Progenitor cell of endocrine pancreas (in vitro differentiated cells): ENCODE measurements around the gene CAPZA2. TPM values are rescaled to one million over a fixed set of nuclear protein-coding genes. Genes with fewer than 3 reads are reported as not detected.

Experiments used
- DNase-seq: peaks from one replicate; pipeline ENCODE4 v3.0.0; 2021; ENCODE audit warnings: low spot score; ENCODE audit not compliant: unreplicated experiment
- H3K27ac Mint-ChIP-seq: 2 replicates; pipeline ENCODE4 v1.8.0; 2021; ENCODE audit warnings: mild to moderate bottlenecking, moderate library complexity, mixed read lengths
- H3K27me3 Mint-ChIP-seq: 2 replicates; pipeline ENCODE4 v1.8.0; 2021; ENCODE audit warnings: mixed read lengths
- H3K36me3 Mint-ChIP-seq: 2 replicates; pipeline ENCODE4 v1.8.0; 2022; ENCODE audit warnings: mixed read lengths; ENCODE audit not compliant: insufficient read depth
- H3K4me1 Mint-ChIP-seq: 2 replicates; pipeline ENCODE4 v1.8.0; 2021; ENCODE audit warnings: low read depth, mixed read lengths
- H3K4me3 Mint-ChIP-seq: 2 replicates; pipeline ENCODE4 v1.8.0; 2021; ENCODE audit warnings: low read depth, mild to moderate bottlenecking, moderate library complexity, mixed read lengths
- H3K9me3 Mint-ChIP-seq: 2 replicates; pipeline ENCODE4 v1.8.0; 2021; ENCODE audit warnings: low read depth, mixed read lengths
- total RNA-seq: library from RNA; stranded (reverse); gene quantifications from 2 replicates; pipeline ENCODE4 v1.2.1, GENCODE V29; 2021
- TF ChIP-seq, protein P1 (sequence below): fragments of 200-600 bp; sonication (generic); IDR thresholded peaks from one replicate; pipeline ENCODE4 v1.5.0; 2021; ENCODE audit warnings: antibody characterized with exemption, mild to moderate bottlenecking; ENCODE audit not compliant: unreplicated experiment

The CAPZA2 gene
- total RNA-seq, 1 donor from 2014 or later, result 151 TPM

DNA sequence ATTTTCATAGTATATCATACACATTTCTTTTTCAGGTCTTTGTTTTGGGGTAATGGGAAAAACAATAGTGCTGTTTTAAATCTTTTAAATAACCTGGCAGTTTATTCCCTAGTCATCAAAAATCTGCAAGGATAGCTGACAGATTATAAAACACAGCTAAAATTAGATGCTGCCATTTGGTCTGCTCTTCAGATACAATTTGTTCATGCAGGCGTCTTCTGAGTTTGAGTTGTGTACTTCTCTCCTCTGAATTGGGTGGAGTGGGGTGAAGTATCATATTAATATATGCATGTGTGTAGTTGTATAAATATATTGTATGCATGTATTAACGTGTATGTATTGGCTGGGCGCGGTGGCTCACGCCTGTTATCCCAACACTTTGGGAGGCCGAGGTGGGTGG lies 48.0 kb downstream of the CAPZA2 start:
- Mint-ChIP-seq H3K4me3 (no peak overlapping the region), H3K36me3 (peaks cover 44% of the 10 kb centered on the region), H3K9me3 (peaks cover 7% of the 10 kb centered on the region), H3K27me3 (no peaks in the 10 kb centered on the region), H3K27ac (no peak overlapping the region), H3K4me1 (peaks cover 14% of the 10 kb centered on the region)
- TF ChIP-seq, protein P1, sequence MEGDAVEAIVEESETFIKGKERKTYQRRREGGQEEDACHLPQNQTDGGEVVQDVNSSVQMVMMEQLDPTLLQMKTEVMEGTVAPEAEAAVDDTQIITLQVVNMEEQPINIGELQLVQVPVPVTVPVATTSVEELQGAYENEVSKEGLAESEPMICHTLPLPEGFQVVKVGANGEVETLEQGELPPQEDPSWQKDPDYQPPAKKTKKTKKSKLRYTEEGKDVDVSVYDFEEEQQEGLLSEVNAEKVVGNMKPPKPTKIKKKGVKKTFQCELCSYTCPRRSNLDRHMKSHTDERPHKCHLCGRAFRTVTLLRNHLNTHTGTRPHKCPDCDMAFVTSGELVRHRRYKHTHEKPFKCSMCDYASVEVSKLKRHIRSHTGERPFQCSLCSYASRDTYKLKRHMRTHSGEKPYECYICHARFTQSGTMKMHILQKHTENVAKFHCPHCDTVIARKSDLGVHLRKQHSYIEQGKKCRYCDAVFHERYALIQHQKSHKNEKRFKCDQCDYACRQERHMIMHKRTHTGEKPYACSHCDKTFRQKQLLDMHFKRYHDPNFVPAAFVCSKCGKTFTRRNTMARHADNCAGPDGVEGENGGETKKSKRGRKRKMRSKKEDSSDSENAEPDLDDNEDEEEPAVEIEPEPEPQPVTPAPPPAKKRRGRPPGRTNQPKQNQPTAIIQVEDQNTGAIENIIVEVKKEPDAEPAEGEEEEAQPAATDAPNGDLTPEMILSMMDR, result no peak
- DNase-seq, result no peak

DNA sequence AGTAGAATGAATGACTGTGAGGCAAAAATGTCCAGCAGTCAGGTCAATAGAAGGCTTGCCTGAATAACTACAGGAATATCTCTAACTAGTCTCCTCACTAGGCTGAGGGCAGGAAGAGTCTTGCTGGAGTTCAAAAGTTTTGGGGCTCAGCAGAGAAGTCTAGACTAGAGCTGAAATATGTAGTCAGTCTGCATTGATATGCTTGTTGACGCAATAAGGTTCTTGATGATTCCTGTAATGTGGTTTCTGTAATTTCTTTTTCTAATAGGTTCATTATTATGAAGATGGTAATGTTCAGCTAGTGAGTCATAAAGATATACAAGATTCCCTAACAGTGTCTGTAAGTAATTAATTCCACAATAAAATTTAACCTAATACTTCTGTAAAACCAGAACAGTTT lies 49.4 kb downstream of the CAPZA2 start:
- Mint-ChIP-seq H3K9me3 (peaks cover 7% of the 10 kb centered on the region), H3K36me3 (peaks cover 47% of the 10 kb centered on the region), H3K27ac (no peak overlapping the region), H3K4me1 (peaks cover 6% of the 10 kb centered on the region), H3K27me3 (no peaks in the 10 kb centered on the region), H3K4me3 (no peak overlapping the region)
- TF ChIP-seq, protein P1, result no peak
- DNase-seq, result no peak

DNA sequence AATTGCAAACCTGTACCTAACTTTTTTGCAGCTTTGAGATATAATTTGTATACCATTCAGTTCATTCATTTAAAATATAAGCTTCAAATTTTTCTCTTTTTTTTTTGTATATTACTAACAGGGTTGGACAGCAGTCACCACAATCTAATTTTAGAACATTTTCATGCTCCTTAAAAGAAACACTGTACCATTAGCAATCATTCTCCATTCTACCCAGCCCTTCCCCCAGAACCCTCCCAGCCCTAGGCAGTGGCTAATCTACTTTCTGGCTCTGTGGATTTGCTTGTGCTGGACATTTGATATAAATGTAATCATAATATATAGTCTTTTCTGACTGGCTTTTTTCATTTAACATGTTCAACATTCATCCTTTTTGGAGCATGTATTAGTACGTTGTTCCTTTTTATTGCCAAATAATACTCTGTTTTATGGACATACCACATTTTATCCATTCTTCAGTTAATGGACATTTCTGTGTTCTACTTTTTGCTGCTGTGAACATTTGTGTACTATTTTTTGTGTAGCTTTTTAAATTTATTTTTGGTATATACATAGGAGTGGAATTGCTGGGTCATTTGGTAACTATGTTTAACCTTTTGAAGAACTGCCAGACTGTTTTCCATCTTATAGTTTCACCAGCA lies 50.0 kb downstream of the CAPZA2 start:
- H3K4me3 Mint-ChIP-seq, result no peak overlapping the region
- H3K36me3 Mint-ChIP-seq, result peaks cover 47% of the 10 kb centered on the region
- H3K27ac Mint-ChIP-seq, result no peak overlapping the region
- peaks cover 3% of the 10 kb centered on the region for H3K4me1 Mint-ChIP-seq
- no peak for DNase-seq
- H3K9me3 Mint-ChIP-seq, result peaks cover 7% of the 10 kb centered on the region
- TF ChIP-seq, protein P1, result no peak
- no peaks in the 10 kb centered on the region for H3K27me3 Mint-ChIP-seq

DNA sequence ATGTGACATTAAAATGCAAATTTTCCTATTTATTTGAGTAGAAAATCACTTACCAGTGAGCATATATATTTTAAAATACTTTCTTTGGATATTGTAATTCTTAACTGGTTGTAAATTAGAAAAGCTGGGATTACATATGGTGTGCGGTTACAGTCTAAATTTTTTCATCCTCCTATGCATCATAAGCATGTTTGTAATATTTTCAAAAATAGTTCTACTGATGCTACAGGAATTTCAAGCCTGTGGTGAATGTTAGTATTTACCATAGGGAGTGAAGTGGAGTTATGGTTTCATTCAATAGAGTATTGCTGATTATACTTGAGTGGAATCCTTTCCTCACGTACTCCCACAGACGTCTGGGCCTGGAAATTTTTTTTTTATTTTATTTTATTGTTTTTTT lies 56.3 kb downstream of the CAPZA2 start:
- no peak overlapping the region for H3K4me3 Mint-ChIP-seq
- H3K4me1 Mint-ChIP-seq, result no peaks in the 10 kb centered on the region
- no peak overlapping the region for H3K27ac Mint-ChIP-seq
- H3K27me3 Mint-ChIP-seq, result no peaks in the 10 kb centered on the region
- no peak for DNase-seq
- peaks cover 26% of the 10 kb centered on the region for H3K36me3 Mint-ChIP-seq
- TF ChIP-seq, protein P1, result no peak
- peaks cover 3% of the 10 kb centered on the region for H3K9me3 Mint-ChIP-seq

DNA sequence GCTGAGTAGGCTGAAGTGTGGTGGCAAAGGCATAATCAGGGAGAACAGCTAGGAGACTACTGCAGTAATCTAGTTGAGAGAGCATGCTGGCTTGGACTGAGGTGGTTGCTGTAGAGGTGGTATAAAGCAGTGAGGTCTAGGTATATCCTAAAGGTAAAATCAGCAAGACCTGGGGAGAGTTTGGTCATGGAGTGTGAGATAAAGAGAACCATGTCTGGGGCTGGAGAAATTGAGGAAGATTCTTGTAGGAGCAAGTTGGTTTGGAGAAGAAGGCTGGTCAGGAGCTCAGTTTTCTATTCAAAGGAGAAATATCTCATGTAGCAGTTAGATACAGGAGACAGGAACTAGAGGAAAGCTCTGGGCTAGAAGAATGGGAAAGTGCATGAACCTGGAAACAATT lies 58.0 kb downstream of the CAPZA2 start:
- Mint-ChIP-seq H3K27ac (peak overlapping the region; percentile 0), H3K9me3 (peaks cover 3% of the 10 kb centered on the region), H3K36me3 (peaks cover 21% of the 10 kb centered on the region), H3K4me1 (no peaks in the 10 kb centered on the region), H3K27me3 (no peaks in the 10 kb centered on the region), H3K4me3 (no peak overlapping the region)
- TF ChIP-seq, protein P1, result no peak
- DNase-seq, result no peak
